GM13977 (cell line): Measurements from ENCODE around the gene POLR2E.

Experiments used
- DNase-seq: peaks from one replicate; pipeline ENCODE4 v3.0.0; 2012; ENCODE audit warnings: low spot score
- in situ Hi-C: fragments of 300-500 bp; cut with MboI; formaldehyde crosslinking; loops from one replicate; pipeline ENCODE4 v1.12.0; 2022; ENCODE audit warnings: low sequenced_read_pairs, low pct_unique_long_range_greater_than_20kb, mixed read lengths, inconsistent platforms; ENCODE audit not compliant: unreplicated experiment
- TF ChIP-seq, protein P1 (sequence below): IDR thresholded peaks from 2 replicates; pipeline ENCODE4 v1.5.1; 2012; ENCODE audit warnings: mild to moderate bottlenecking, control low read depth; ENCODE audit not compliant: insufficient read depth; ENCODE audit errors: extremely low read depth, missing control alignments

POLR2E gene

DNA sequence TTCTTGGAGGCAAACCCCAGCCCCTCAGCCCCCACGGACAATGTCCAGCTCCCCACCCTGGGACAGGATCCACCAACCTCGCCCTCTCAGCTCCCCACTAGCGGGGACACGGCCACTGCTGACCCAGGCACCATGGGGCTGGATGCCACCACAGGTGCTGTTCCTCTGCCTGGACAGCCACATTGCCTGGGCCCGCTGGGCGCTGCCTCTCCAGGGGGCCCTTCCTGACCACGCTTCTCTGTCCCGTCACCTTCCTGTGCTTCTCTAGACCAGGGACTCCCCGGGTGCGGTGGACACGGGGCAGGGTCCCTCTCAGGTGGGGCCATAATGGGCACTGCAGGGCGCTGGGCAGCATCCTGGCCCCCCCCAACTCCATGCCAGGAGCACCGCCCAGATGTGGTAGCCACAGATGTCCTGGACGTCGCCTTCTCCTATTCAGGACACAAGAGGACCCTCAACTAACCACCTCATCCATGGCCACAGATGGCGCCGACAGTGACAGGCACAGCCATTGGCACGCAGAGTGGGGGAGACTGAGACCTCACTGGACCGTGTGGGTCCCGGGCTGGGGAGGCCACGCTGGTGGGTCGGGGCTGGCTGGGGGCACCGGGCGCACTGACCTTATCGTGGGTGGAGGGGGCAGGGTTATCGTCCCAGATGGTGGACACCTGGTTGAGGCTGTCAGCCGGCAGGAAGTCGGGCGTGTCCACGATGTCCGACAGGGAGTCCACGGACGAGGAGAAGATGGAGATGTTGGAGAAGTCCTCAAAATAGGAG, 32.0 kb upstream of the POLR2E start:
- no peak for DNase-seq
- in situ Hi-C loops: no loop called here
- TF ChIP-seq, protein P1, sequence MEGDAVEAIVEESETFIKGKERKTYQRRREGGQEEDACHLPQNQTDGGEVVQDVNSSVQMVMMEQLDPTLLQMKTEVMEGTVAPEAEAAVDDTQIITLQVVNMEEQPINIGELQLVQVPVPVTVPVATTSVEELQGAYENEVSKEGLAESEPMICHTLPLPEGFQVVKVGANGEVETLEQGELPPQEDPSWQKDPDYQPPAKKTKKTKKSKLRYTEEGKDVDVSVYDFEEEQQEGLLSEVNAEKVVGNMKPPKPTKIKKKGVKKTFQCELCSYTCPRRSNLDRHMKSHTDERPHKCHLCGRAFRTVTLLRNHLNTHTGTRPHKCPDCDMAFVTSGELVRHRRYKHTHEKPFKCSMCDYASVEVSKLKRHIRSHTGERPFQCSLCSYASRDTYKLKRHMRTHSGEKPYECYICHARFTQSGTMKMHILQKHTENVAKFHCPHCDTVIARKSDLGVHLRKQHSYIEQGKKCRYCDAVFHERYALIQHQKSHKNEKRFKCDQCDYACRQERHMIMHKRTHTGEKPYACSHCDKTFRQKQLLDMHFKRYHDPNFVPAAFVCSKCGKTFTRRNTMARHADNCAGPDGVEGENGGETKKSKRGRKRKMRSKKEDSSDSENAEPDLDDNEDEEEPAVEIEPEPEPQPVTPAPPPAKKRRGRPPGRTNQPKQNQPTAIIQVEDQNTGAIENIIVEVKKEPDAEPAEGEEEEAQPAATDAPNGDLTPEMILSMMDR: no peak

DNA sequence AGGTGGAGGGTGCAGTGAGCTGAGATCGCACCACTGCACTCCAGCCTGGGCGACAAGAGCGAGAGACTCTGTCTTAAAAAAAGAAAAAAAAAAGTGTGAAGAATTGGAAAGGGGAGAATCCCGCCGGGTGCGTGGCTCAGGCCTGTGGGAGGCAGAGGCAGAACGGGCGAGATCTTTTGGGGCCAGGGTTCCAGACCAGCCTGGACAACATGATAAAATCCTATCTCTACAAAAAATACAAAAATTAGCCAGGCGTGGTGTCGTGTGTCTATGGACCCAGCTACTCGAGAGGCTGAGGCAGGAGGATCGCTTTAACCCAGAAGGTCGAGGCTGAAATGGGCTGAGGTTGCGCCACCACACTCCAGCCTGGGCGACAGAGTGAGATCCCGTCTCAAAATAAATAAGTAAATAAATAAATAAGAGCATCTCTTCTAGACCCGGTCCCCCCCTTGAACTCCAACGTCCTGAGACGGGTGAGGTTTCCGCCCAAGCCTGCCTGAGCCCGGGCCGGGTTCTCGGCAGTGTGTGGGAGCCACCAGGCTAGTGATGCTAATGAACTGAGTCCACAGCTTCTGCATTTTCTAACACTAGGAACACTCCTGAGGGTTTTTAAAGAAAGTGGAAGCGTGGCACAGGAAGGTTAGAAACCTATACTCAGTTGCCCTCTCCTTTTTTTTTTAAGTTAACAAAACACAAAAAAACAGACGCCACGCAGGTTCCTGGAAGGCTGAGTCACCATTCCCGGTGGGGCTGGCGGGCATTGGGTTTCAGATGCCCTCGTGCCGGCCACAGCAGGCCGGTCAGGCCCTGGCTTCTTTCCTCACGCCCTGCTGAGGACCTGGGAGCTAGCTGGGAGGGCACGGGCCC, 30.7 kb upstream of the POLR2E start:
- DNase-seq: no peak
- TF ChIP-seq, protein P1: no peak
- in situ Hi-C loops: no loop called here

GRCh38 chr19:1123885-1124677, 28.9 kb upstream of the POLR2E start:
- in situ Hi-C loops: no loop called here
- DNase-seq: no peak
- TF ChIP-seq, protein P1: no peak

- TF ChIP-seq, protein P1: no peak
- no peak for DNase-seq
- in situ Hi-C loops: no loop called here
Observed at GRCh38 chr19:1123381-1123780, 28.2 kb upstream of the POLR2E start.

DNA sequence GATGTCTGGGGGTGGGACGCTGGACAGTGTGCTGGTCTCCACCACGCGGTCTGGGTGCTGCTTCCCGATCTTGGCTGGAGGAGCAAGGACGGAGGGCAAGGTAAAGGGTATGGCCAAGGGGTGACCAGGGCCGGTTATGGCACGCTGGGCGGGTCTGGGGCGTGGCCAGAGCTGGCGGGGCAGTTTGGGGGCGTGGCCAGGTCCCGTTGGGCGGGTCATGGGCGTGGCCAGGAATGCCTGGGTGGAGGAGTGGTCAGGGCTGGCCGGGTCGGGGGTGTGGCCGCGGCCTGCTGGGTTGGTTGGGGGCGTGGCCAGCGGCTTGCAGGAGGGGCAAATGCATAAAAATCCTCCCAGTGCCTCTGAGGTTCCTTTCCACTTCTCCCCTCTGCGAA, 27.8 kb upstream of the POLR2E start:
- in situ Hi-C loops: no loop called here
- DNase-seq: peak; percentile 93
- TF ChIP-seq, protein P1: no peak
